HG03280 (cell line): ENCODE data around the gene IDNK.
"Not testable (repeated sequence)": the region's sequence is repeated elsewhere in the genome, so short reads cannot be mapped to it uniquely, and the experiment has no call there.

Source experiments
- ATAC-seq: cut with Tn5 transposase; IDR thresholded peaks from one replicate; pipeline ENCODE4 v1.9.1; 2021; ENCODE audit warnings: mild to moderate bottlenecking, moderate library complexity; ENCODE audit not compliant: unreplicated experiment

Gene IDNK

DNA sequence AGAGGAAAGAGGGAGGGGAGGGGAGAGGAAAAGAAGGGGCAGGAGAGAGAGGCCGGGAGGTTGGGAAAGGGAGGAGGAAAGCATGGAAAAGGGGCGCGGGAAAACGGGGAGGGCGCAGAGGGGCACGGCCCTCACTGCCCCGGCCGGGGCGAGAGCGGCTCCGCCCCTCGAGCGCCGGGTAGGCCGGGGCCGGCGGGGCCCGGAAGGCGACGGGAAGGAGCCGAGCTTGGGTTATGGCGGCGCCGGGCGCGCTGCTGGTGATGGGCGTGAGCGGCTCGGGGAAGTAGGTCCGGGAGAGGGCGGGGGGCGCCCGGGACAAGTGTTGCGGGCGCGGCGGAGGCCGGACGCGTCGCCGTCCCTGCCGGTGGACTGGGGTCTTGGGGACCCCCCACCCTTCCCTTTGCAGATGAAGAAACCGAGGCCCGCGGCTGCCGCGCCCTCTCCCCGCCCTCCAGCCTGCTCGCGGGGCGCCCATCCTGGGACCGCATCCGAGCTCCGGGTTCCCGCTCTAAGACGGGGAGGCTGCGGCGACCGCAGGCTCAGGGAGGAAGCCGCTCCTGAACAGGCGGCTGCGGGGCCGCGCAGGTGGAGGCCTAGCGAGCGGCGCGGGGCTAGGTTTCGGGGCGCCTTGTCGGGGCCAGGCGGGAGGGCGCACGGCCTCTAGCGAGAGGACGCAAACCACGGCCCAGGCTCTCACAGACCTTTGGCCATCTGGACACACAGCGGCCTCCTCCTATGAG lies at the start of gene IDNK:
TSS of gene IDNK (plus strand) at position 205 of the 740 bp plus-strand sequence. CDS start at position 234, 29 bp downstream.
- ATAC-seq = peak; percentile 85

DNA sequence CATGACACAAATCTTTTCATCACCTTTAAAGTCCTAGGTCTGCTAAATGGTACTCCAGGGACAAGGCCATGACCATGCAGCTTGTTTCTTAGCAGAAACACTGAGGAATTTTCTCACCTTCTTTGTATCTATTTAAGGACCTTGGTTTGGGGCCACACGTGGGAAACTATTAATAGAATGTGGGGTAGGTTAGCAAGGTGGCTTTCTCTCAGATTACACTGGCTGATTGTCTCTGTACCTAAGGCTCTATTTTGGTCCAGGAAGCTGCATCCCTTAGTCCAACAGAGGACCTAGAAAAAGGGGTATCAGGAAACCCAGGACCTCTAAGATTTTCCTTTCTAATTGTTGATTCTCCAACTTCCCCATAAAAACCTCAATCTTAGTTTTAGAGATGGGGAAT lies 48.5 kb upstream of the IDNK start:
- ATAC-seq = no peak

DNA sequence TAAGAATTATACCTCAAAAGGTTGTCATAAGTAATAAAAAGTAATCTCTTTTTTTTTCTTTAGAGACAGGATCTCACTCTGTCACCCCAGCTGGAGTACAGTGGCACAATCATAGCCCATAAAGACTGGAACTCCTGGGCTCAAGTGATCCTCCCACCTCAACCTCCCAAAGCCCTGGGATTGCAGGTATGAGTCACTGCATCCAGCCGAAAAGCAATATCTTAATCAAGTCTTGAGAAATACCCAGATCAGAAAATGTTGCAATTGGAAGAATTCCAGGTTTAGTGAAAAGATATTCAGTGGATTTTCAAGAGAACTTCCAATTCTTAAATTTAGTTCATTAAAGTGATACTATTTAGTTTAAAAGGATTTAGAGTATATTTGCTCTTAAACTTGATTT lies 40.9 kb upstream of the IDNK start:
- no peak for ATAC-seq

- no peak for ATAC-seq
Observed at GRCh38 chr9:83583151-83584014, 39.6 kb upstream of the IDNK start.

DNA sequence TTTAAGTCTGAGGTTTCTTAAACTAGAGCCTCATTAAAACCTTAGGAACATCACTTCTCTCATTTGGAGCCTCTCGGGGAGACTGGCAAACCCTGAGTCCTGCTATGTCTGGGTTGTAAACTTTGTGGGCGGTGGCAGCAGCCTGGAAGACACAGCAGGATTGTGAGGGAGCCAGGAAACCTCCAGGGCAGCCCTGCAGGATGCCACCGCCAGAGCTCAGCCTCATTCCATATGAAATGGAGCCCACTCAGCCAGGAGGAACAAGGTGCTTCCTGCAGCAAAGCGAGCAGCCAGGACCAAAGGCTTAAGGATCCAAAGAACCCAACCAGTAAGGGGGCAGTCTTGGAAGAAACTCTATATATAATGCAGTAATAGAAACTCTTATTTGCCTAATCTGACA lies 37.9 kb upstream of the IDNK start:
- no peak for ATAC-seq

DNA sequence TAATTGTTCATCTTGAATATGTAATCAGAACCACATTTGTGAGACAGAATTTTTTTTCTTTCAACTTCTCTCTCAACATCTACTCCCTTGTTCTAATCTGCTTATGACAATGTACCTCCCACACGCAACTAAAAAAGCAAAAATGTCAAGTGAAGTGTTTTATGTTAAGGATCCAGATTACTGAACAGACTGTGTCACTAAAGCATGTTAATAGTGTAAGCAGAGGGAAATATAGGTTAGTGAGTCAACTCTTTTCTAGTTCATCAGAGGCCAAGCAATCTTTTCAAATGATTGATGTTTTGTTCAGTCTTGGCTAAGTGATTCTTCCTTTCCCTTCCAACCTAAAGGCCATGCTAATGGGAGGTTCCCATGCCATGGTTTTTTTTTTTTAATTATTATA lies 34.7 kb upstream of the IDNK start:
- ATAC-seq = no peak

DNA sequence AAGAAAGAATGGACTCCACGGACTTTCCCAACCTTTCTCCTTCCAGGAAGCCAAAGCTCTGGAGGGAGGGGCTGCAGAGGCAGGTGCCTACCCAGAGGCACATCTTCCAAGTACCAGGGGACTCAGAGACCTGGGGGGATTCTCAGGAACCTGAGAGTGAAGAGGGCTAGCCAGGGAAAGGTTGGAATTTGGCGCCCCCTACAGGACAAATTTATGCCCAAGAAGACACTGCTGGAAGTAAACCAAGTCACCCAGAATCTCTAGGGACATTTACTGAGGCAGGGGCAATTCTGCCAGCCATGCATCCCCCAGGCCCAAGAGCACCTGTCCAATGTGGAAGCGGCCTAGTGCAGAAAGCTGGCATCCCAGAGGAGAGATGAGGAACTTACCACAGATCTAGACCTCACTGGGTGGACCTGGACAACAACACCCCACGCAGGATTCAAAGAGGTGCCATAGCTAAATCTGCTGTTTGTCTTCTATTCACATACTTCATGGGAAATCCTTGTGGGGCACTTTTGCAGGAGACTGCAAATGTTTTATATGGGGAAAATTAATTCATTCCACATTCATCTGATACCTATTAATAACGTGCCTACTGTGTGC lies 25.9 kb upstream of the IDNK start:
- ATAC-seq = peak; percentile 55

DNA sequence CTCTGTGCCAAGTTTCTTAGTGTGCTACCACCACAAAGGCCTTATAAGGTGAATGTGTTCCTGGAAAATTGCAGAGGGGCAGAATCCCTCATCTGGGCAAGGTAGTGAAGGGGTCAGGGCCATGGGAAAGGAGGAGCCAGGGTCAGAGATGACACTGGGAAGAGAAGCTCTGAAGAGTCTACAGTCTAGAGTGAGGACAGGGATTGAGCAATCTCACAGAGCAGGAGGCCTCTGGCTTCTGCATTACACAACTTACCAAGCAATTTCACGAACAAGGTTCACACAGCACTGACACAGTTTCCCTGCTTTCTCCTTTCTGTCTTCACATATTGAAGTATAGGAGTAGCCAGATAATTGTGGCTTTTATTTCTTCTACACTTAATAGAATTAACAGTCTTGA lies 24.5 kb upstream of the IDNK start:
- ATAC-seq = no peak

DNA sequence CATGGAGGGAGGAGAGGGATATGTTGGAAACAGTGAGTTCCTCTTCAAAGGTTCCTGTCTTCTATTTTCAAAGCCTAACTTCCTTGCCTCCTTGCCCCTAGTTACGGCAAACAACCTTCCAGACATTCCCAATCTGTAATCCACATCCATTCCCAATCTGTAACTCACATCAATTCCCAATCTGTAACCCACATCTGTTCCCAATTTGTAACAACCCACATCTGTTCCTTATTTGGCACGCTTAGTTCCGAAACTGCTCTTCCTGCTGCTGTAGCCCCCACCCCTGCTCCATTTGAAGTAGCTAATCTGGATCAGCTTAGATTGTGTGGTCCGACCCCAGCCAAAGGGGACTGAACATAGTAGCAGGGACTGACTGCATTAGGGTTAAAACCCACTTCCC lies 23.9 kb upstream of the IDNK start:
- no peak for ATAC-seq

DNA sequence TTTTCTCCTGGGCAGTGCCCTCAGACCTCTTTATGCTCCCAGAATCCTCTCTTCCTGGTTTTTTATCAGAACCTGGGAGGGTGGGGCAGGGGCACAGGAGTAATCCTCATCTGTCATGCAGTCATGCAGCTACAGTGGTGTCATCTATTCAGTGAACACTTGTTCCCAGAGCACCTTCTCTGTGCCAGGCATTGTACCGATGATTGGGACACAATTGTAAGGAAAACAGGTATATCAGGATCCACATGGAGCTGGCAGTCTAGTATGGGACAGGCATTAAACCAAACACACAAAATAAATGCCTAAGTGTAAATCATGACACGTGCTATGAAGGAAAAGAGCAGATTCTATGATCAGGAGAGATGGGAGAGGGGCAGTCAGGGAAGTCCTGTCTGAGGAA lies 21.5 kb upstream of the IDNK start:
- ATAC-seq = no peak

- not testable (repeated sequence) for ATAC-seq
Observed at GRCh38 chr9:83607620-83608019, 15.3 kb upstream of the IDNK start.

GRCh38 chr9:83613298-83613697 lies 9.6 kb upstream of the IDNK start:
- ATAC-seq = not testable (repeated sequence)

- ATAC-seq = no peak
Observed at GRCh38 chr9:83617299-83617698, 5.6 kb upstream of the IDNK start.

GRCh38 chr9:83620841-83621636 lies 1.9 kb upstream of the IDNK start:
- no peak for ATAC-seq

DNA sequence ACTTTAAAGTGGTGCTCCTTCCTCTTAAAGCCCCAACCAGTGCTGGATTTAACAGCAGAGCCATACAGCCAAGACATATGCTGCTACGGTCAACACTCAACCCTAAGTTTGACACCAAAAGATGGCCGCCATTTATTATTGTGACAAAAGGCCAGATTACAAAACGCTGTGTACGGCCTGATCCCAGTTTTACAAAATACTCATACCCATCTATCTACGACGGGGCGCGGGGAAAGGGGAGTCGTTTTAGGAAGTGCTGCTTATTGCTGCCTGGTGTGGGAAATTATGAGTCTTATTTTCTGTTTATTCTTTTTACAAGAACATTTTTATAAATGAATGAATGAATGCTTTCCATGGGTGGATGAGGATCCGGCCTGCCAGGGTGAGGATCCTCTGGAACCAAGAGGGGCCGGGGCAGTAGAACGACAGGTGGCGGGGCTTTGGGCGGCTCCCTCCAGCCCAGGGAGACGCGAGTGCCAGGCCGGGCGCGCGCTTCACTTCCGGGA lies 457 bp upstream of the IDNK start:
- peak; percentile 45 for ATAC-seq

DNA sequence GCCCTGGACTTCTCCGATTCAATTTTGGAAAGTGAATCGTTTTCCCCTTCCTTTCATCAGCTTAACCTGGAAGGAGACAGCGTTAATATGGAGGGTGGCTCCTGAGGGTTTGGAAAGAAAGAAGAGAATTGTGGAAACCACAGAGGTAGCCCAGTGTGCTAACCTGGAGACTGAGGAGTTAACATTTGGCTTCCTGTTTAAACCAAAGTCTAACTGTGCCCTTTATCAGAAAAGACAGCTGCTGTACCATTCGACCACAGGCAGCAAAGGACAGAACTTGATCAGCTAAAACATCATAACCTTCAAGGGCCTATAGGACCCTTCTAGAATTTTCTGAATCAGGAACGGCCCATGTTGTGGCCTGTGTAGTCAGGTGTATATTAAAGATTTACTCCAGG lies 735 bp downstream of the IDNK start:
- peak; percentile 19 for ATAC-seq

DNA sequence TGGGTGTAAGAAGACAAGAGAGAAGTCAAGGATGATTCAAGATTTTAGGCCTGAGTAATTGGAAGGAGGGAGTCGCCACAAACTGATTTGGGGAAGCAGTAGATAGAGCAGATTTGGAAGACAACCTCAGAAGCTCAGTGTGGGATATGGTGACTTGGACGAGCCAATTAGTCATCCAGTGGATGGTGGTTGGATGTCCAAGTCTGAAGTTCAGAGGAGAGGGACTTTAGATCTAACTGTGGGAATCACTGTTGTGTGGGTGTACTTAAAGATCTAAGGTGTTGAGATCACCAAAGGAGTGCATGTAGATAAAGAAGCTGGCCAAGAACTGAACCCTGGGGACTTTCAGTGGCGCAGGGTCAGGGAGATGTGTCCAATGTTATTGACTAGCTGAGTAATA lies 2.2 kb downstream of the IDNK start:
- ATAC-seq = no peak

DNA sequence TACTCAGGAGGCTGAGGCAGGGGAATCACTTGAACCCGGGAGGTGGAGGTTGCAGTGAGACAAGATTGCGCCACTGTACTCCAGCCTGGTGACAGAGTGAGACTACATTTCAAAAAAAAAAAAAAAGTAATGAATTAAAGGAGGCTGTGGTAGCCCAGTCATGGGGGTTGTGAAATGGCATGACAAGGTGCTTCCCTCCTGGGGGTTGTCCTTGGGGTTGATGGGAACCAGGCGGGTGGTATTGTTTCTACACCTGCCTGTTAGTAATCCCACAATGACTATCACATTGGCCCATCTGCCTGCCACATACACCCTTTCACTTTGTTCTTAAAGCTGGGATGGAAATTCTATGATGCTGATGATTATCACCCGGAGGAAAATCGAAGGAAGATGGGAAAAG lies 5.6 kb downstream of the IDNK start:
- ATAC-seq = no peak

- ATAC-seq = no peak
Observed at GRCh38 chr9:83629433-83630104, 6.6 kb downstream of the IDNK start.

GRCh38 chr9:83630938-83631457 lies 8.1 kb downstream of the IDNK start:
- no peak for ATAC-seq
